HL-60 (cell line): Measurements from ENCODE around the gene KAT14.
"Not testable (repeated sequence)": the region's sequence is repeated elsewhere in the genome, so short reads cannot be mapped to it uniquely, and the experiment has no call there.

Experiments used
- POLR2AphosphoS5 ChIP-seq: IDR thresholded peaks from 2 replicates; pipeline ENCODE4 v1.6.1; 2012; ENCODE audit warnings: low read depth
- TF ChIP-seq, protein P1 (sequence below): IDR thresholded peaks from one replicate; pipeline ENCODE4 v1.5.1; 2011; ENCODE audit warnings: low read length, control low read depth, inconsistent platforms; ENCODE audit not compliant: insufficient read depth

DNA sequence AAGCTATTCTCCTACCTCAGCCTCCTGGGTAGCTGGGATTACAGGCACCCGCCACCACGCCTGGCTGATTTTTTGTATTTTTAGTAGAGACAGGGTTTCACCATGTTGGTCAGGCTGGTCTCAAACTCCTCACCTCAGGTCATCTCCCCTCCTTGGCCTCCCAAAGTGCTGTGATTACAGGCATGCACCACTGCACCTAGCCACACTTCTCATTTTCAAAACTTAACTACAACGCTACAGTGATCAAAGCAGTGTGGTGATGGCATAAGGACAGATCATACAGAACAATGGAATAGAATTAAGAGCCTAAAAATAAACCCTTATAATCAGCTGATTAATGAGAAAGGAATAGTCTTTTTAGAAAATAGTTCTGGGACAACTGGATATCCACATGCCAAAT is 66.0 kb downstream of the KAT14 start:
- TF ChIP-seq POLR2AphosphoS5 = not testable (repeated sequence)
- TF ChIP-seq, protein P1, sequence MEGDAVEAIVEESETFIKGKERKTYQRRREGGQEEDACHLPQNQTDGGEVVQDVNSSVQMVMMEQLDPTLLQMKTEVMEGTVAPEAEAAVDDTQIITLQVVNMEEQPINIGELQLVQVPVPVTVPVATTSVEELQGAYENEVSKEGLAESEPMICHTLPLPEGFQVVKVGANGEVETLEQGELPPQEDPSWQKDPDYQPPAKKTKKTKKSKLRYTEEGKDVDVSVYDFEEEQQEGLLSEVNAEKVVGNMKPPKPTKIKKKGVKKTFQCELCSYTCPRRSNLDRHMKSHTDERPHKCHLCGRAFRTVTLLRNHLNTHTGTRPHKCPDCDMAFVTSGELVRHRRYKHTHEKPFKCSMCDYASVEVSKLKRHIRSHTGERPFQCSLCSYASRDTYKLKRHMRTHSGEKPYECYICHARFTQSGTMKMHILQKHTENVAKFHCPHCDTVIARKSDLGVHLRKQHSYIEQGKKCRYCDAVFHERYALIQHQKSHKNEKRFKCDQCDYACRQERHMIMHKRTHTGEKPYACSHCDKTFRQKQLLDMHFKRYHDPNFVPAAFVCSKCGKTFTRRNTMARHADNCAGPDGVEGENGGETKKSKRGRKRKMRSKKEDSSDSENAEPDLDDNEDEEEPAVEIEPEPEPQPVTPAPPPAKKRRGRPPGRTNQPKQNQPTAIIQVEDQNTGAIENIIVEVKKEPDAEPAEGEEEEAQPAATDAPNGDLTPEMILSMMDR = not testable (repeated sequence)
